ENCODE data around the gene CA5B.
"Not testable (repeated sequence)": the region's sequence is repeated elsewhere in the genome, so short reads cannot be mapped to it uniquely, and the experiment has no call there.

CA5B gene

GRCh38 chrX:15737959-15738902 lies at the start of gene CA5B:
CA5B (plus strand) TSS chrX:15738270; CDS start chrX:15750024, 11,754 bp downstream.
- no peak; the same call in 1 of the 2 replicates for TF ChIP-seq CTCF (IDR thresholded peaks at IDR 0.05; ENCODE audit: low read depth, low read length)
- peak; percentile 61 for DNase-seq (ENCODE audit: extremely low read depth, low read depth)

- no peak for DNase-seq (ENCODE audit: extremely low read depth, low read depth)
- no peak for TF ChIP-seq CTCF (IDR thresholded peaks at IDR 0.05; ENCODE audit: low read depth, low read length)
Observed at GRCh38 chrX:15694941-15695451, 43.1 kb upstream of the CA5B start.

- TF ChIP-seq CTCF (IDR thresholded peaks at IDR 0.05; ENCODE audit: low read depth, low read length): no peak
- DNase-seq (ENCODE audit: extremely low read depth, low read depth): no peak
Observed at GRCh38 chrX:15696516-15696915, 41.6 kb upstream of the CA5B start.

GRCh38 chrX:15702488-15703371 lies 35.3 kb upstream of the CA5B start:
- no peak for DNase-seq (ENCODE audit: extremely low read depth, low read depth)

GRCh38 chrX:15703809-15704208 lies 34.3 kb upstream of the CA5B start:
- not testable (repeated sequence) for DNase-seq (ENCODE audit: extremely low read depth, low read depth)

More at GRCh38 chrX:15702488-15703371, 35.3 kb upstream of the CA5B start:
- no peak for TF ChIP-seq CTCF (IDR thresholded peaks at IDR 0.05; ENCODE audit: low read depth, low read length)

GRCh38 chrX:15704273-15704672 lies 33.8 kb upstream of the CA5B start:
- DNase-seq (ENCODE audit: extremely low read depth, low read depth): not testable (repeated sequence)

- DNase-seq (ENCODE audit: extremely low read depth, low read depth): no peak
- no peak for TF ChIP-seq CTCF (IDR thresholded peaks at IDR 0.05; ENCODE audit: low read depth, low read length)
Observed at GRCh38 chrX:15714529-15714928, 23.5 kb upstream of the CA5B start.

All from AG09319 (cell line).